ENCODE results near the gene TOMM20L. TPM values are rescaled to one million over a fixed set of nuclear protein-coding genes. Genes with fewer than 3 reads are reported as not detected.

The TOMM20L gene
- total and polyA plus RNA-seq, 2 of the 8 experiments (the other 6 are each of a cell fraction or from before 2014, with no cell fraction given), result not detected

DNA sequence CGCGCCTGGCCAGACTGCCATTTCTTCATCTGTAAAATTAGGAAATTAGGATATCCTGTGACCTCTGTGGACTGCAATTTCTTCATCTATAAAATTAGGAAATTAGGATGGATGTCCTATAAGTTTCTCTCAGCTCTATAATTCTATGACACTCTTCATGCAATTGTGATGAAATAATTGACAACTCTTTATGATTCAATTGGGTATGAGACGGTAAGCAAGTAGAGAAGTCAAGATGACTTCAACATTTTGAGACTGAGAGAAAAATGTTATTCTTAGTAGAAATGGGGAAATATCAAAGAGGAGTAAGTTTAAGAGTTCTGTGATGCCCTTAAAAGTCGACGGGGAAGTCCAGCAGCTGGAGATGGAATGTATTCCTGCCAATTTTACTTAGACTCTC lies 43.7 kb downstream of the TOMM20L start (continued):
- TF ChIP-seq, protein P1, sequence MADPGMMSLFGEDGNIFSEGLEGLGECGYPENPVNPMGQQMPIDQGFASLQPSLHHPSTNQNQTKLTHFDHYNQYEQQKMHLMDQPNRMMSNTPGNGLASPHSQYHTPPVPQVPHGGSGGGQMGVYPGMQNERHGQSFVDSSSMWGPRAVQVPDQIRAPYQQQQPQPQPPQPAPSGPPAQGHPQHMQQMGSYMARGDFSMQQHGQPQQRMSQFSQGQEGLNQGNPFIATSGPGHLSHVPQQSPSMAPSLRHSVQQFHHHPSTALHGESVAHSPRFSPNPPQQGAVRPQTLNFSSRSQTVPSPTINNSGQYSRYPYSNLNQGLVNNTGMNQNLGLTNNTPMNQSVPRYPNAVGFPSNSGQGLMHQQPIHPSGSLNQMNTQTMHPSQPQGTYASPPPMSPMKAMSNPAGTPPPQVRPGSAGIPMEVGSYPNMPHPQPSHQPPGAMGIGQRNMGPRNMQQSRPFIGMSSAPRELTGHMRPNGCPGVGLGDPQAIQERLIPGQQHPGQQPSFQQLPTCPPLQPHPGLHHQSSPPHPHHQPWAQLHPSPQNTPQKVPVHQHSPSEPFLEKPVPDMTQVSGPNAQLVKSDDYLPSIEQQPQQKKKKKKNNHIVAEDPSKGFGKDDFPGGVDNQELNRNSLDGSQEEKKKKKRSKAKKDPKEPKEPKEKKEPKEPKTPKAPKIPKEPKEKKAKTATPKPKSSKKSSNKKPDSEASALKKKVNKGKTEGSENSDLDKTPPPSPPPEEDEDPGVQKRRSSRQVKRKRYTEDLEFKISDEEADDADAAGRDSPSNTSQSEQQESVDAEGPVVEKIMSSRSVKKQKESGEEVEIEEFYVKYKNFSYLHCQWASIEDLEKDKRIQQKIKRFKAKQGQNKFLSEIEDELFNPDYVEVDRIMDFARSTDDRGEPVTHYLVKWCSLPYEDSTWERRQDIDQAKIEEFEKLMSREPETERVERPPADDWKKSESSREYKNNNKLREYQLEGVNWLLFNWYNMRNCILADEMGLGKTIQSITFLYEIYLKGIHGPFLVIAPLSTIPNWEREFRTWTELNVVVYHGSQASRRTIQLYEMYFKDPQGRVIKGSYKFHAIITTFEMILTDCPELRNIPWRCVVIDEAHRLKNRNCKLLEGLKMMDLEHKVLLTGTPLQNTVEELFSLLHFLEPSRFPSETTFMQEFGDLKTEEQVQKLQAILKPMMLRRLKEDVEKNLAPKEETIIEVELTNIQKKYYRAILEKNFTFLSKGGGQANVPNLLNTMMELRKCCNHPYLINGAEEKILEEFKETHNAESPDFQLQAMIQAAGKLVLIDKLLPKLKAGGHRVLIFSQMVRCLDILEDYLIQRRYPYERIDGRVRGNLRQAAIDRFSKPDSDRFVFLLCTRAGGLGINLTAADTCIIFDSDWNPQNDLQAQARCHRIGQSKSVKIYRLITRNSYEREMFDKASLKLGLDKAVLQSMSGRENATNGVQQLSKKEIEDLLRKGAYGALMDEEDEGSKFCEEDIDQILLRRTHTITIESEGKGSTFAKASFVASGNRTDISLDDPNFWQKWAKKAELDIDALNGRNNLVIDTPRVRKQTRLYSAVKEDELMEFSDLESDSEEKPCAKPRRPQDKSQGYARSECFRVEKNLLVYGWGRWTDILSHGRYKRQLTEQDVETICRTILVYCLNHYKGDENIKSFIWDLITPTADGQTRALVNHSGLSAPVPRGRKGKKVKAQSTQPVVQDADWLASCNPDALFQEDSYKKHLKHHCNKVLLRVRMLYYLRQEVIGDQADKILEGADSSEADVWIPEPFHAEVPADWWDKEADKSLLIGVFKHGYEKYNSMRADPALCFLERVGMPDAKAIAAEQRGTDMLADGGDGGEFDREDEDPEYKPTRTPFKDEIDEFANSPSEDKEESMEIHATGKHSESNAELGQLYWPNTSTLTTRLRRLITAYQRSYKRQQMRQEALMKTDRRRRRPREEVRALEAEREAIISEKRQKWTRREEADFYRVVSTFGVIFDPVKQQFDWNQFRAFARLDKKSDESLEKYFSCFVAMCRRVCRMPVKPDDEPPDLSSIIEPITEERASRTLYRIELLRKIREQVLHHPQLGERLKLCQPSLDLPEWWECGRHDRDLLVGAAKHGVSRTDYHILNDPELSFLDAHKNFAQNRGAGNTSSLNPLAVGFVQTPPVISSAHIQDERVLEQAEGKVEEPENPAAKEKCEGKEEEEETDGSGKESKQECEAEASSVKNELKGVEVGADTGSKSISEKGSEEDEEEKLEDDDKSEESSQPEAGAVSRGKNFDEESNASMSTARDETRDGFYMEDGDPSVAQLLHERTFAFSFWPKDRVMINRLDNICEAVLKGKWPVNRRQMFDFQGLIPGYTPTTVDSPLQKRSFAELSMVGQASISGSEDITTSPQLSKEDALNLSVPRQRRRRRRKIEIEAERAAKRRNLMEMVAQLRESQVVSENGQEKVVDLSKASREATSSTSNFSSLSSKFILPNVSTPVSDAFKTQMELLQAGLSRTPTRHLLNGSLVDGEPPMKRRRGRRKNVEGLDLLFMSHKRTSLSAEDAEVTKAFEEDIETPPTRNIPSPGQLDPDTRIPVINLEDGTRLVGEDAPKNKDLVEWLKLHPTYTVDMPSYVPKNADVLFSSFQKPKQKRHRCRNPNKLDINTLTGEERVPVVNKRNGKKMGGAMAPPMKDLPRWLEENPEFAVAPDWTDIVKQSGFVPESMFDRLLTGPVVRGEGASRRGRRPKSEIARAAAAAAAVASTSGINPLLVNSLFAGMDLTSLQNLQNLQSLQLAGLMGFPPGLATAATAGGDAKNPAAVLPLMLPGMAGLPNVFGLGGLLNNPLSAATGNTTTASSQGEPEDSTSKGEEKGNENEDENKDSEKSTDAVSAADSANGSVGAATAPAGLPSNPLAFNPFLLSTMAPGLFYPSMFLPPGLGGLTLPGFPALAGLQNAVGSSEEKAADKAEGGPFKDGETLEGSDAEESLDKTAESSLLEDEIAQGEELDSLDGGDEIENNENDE (IDR thresholded peaks at IDR 0.05; ENCODE audit: insufficient replicate concordance, low read length), result no peak
- no peak for TF ChIP-seq YY1 (IDR thresholded peaks at IDR 0.05; ENCODE audit: low read depth, low read length)
- no peak for TF ChIP-seq ASH2L (IDR thresholded peaks at IDR 0.05; ENCODE audit: low read length)
- TF ChIP-seq NANOG (IDR thresholded peaks at IDR 0.05; ENCODE audit: insufficient read depth, low read depth, low read length, poor library complexity, severe bottlenecking), result no peak
- TF ChIP-seq, protein P2, sequence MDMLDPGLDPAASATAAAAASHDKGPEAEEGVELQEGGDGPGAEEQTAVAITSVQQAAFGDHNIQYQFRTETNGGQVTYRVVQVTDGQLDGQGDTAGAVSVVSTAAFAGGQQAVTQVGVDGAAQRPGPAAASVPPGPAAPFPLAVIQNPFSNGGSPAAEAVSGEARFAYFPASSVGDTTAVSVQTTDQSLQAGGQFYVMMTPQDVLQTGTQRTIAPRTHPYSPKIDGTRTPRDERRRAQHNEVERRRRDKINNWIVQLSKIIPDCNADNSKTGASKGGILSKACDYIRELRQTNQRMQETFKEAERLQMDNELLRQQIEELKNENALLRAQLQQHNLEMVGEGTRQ (IDR thresholded peaks at IDR 0.05; ENCODE audit: low read length), result no peak
- no peak for TF ChIP-seq HDAC6 (IDR thresholded peaks at IDR 0.05; ENCODE audit: low read depth, low read length)
- TF ChIP-seq SP2 (IDR thresholded peaks at IDR 0.05; ENCODE audit: low read length), result no peak
- no peak for TF ChIP-seq SRF (IDR thresholded peaks at IDR 0.05; ENCODE audit: low read depth, low read length)
